GM18867 (cell line): Measurements from ENCODE around the gene PIGU.
"Not testable (repeated sequence)": the region's sequence is repeated elsewhere in the genome, so short reads cannot be mapped to it uniquely, and the experiment has no call there.

ENCODE experiments used
- ATAC-seq: cut with Tn5 transposase; IDR thresholded peaks from one replicate; pipeline ENCODE4 v1.9.1; 2021; ENCODE audit warnings: mild to moderate bottlenecking, moderate library complexity; ENCODE audit not compliant: unreplicated experiment

The PIGU gene

GRCh38 chr20:34663213-34663943 lies 13.5 kb downstream of the PIGU start:
- no peak for ATAC-seq

- not testable (repeated sequence) for ATAC-seq
Measured at GRCh38 chr20:34661811-34662210, 15.1 kb downstream of the PIGU start.

DNA sequence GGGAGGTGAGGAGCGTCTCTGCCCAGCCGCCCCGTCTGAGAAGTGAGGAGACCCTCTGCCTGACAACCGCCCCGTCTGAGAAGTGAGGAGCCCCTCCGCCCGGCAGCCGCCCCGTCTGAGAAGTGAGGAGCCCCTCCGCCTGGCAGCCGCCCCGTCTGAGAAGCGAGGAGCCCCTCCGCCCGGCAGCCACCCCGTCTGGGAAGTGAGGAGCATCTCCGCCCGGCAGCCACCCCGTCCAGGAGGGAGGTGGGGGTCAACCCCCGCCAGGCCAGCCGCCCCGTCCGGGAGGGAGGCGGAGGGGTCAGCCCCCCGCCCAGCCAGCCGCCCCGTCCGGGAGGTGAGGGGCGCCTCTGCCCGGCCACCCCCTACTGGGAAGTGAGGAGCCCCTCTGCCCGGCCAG lies 18.2 kb downstream of the PIGU start:
- ATAC-seq = not testable (repeated sequence)

- ATAC-seq = no peak
Measured at GRCh38 chr20:34654207-34654744, 22.6 kb downstream of the PIGU start.

GRCh38 chr20:34651200-34651599 lies 25.7 kb downstream of the PIGU start:
- no peak for ATAC-seq

DNA sequence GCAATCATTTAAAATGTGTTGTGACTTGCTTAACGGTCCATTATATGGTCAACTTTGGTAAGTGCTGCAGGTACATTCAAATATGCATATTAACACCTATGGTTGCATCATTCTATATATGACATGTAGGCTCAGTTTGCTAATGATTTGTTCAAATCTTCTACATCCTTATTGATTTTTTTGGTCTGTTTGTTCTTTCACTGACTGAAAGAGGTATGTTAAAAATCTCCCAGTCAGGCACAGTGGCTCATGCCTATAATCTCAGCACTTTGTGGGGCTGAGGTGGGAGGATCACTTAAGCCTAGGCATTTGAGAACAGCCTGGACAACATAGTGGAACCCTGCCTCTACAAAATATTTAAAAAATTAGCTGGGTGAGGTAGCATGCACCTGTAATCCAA lies 29.2 kb downstream of the PIGU start:
- ATAC-seq = no peak

GRCh38 chr20:34644951-34645350 lies 31.9 kb downstream of the PIGU start:
- ATAC-seq = no peak

GRCh38 chr20:34644345-34644744 lies 32.5 kb downstream of the PIGU start:
- ATAC-seq = no peak

GRCh38 chr20:34643928-34644327 lies 33.0 kb downstream of the PIGU start:
- no peak for ATAC-seq

- no peak for ATAC-seq
Measured at GRCh38 chr20:34642009-34642408, 34.9 kb downstream of the PIGU start.

DNA sequence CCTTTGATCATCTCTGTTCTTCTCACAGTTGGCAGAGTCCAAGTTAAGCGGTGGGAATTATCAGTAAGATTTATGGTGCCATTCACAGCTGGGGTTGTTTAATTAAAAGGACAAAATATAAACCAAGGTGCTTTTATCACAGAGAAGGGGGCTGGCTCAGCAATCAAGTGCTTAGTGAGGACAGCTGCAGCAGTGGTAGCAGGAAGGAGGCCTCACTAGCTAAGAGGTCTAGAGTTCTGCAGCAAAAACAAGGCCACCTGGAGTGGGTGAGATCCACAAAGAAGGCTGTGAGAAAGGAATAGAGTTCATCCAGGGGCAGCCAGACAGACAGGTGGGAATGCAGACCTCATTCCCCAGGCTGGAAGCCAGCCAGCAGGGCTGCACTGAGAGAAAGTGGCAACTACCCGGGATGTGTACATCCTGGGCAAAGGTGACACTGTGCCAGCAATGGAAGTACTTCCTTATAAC lies 37.1 kb downstream of the PIGU start:
- ATAC-seq = no peak

GRCh38 chr20:34638532-34638931 lies 38.4 kb downstream of the PIGU start:
- no peak for ATAC-seq

- no peak for ATAC-seq
Measured at GRCh38 chr20:34638039-34638292, 38.9 kb downstream of the PIGU start.

GRCh38 chr20:34637245-34638038 lies 39.5 kb downstream of the PIGU start:
- ATAC-seq = no peak

DNA sequence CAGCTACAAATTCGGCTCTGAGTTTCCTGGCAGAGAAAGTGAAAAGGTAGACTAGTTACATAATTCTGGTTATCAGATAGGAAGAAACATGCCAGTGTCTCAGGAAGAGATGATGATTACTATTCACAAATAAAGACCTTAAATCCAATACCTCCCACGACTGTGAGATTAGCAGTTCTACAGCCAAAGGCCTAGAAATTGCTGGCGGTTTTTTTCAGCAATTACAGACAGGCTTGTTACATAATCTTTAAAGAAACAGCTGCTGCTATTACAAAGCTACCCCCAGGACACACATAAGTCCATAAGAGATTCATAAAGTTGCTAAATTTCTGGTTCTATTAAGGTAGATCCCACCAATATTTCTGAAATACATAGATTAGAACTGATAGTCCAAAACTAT lies 40.2 kb downstream of the PIGU start:
- no peak for ATAC-seq

DNA sequence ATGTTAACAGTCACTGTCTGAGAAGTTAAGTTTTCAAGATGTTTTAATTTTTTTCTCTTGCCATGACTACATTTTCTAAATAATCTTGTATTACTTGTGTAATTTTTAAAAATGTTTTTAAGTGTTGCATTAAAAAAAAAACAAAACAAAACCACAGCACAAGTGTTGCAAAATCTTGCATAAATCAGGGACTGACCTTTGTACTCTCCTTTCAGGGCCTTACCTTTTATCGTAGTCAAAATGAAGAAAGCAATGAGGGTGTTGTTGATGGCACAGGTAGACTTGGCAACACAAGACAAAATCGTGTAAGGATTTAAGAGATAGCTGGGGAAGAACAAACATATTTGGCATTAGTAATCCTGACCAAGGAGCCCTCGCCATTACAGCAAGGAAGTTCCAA lies 42.5 kb downstream of the PIGU start:
- ATAC-seq = no peak

GRCh38 chr20:34632870-34633452 lies 43.9 kb downstream of the PIGU start:
- ATAC-seq = no peak

- ATAC-seq = no peak
Measured at GRCh38 chr20:34629904-34630303, 47.0 kb downstream of the PIGU start.

GRCh38 chr20:34629342-34629741 lies 47.5 kb downstream of the PIGU start:
- no peak for ATAC-seq

- ATAC-seq = no peak
Measured at GRCh38 chr20:34628026-34628425, 48.9 kb downstream of the PIGU start.

GRCh38 chr20:34627458-34627857 lies 49.4 kb downstream of the PIGU start:
- no peak for ATAC-seq

DNA sequence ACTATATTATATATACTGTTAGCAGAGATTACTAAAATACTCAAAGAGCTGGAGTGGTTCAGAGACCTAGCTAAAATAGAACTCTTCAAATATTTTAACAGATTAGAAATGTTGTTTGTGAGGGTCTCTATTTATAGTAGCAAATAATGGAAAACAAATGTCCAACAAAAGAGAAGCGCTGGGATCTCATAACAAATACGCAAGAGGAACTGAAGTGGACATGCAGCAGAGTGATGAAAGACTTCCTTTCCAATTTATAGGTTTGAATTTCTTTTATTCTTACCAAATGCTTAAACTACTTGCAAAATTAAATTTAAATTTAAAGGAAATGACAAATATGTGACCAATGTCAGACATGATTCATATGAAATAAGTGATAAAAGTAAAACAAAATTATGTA lies 49.9 kb downstream of the PIGU start:
- ATAC-seq = no peak
